Measurements from ENCODE around the gene GPATCH3. TPM values are rescaled to one million over a fixed set of nuclear protein-coding genes. Genes with fewer than 3 reads are reported as not detected.
"Not testable (repeated sequence)": the region's sequence is repeated elsewhere in the genome, so short reads cannot be mapped to it uniquely, and the experiment has no call there.

GPATCH3 gene
- total RNA-seq, 8 experiments from 2014 or later: 8.6 to 26.2 (median 11.8) TPM

DNA sequence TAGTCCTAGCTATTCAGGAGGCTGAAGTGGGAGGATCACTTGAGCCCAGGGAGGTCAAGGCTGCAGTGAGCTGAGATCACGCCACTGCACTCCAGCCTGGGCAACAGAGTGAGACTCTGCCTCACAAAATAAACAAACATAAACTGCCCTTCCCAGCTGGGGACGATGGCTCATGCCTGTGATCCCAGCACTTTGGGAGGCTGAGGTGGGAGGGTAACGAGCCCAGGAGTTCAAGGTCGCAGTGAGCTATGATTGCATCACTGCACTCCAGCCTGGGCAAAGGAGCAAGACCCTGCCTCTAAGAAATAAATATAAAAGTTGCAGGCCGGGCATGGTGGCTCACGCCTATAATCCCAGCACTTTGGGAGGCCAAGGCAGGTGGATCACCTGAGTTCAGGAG is 18.7 kb downstream of the GPATCH3 start:
- H3K4me3 ChIP-seq; H3K4me1 ChIP-seq (replicated peaks in 1 of 2); ATAC-seq (replicated peaks in 6 of 8); in situ Hi-C loops (cut with MboI; ENCODE audit: low pct_unique_long_range_greater_than_20kb in 2 of 9, low sequenced_read_pairs in 9 of 9, unreplicated experiment in 9 of 9); H3K27ac ChIP-seq: not testable (repeated sequence)
- 60 to 100% (median 89%) methylated on average over 1 to 6 of the region's 6 CpGs; no CpG with 5 or more reads in 1 of the 10 experiments for WGBS, 10 experiments

GRCh38 chr1:26879793-26880192 is 20.5 kb downstream of the GPATCH3 start:
- in situ Hi-C loops (cut with MboI; ENCODE audit: low pct_unique_long_range_greater_than_20kb in 2 of 9, low sequenced_read_pairs in 9 of 9, unreplicated experiment in 9 of 9): no loop called here
- Histone ChIP-seq H3K4me1 (replicated peaks in 1 of 2) (no peaks in the 10 kb centered on the region), H3K27ac (no peak overlapping the region), H3K4me3 (no peak overlapping the region)
- ATAC-seq (replicated peaks in 6 of 8): peak in 1 of 8 experiments; percentile 7
- WGBS, 10 experiments: 83 to 100% (median 90%) methylated on average over 1 to 4 of the region's 4 CpGs; no CpG with 5 or more reads in 3 of the 10 experiments

DNA sequence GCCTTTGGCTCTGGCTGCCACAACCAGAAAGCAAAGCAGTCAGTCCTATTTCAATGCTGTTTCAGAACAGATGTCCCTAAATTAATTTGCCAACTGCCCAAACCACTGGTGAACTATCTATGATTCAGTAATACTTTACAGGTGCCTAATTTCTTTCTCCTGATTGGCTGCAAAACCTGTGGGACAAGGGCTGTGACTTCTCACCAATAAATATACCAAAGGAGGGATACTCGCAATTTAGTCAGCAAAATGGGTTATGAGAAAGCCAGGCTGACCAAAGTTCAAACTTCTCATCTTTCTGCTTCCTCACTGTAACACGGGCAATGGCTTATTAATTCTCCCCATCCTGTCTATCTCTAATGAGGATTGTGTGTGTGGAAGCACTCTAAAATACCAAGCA is 22.9 kb downstream of the GPATCH3 start:
- ATAC-seq (replicated peaks in 6 of 8): no peak
- WGBS, 10 experiments: 0 to 100% (median 82%) methylated on average over 1 to 2 of the region's 2 CpGs; no CpG with 5 or more reads in 2 of the 10 experiments
- H3K4me3 ChIP-seq: no peak overlapping the region
- in situ Hi-C loops (cut with MboI; ENCODE audit: low pct_unique_long_range_greater_than_20kb in 2 of 9, low sequenced_read_pairs in 9 of 9, unreplicated experiment in 9 of 9): no loop called here
- H3K4me1 ChIP-seq (replicated peaks in 1 of 2): no peaks in the 10 kb centered on the region
- no peak overlapping the region for H3K27ac ChIP-seq

GRCh38 chr1:26874896-26875295 is 25.4 kb downstream of the GPATCH3 start:
- in situ Hi-C loops (cut with MboI; ENCODE audit: low pct_unique_long_range_greater_than_20kb in 2 of 9, low sequenced_read_pairs in 9 of 9, unreplicated experiment in 9 of 9): no loop called here
- H3K4me1 ChIP-seq (replicated peaks in 1 of 2): no peaks in the 10 kb centered on the region
- no peak for ATAC-seq (replicated peaks in 6 of 8)
- WGBS, 10 experiments: 55 to 86% (median 72%) methylated on average over 1 to 4 of the region's 4 CpGs; no CpG with 5 or more reads in 2 of the 10 experiments
- H3K27ac ChIP-seq: no peak overlapping the region
- H3K4me3 ChIP-seq: no peak overlapping the region

- H3K4me1 ChIP-seq (replicated peaks in 1 of 2); ATAC-seq (replicated peaks in 6 of 8); H3K4me3 ChIP-seq; H3K27ac ChIP-seq; in situ Hi-C loops (cut with MboI; ENCODE audit: low pct_unique_long_range_greater_than_20kb in 2 of 9, low sequenced_read_pairs in 9 of 9, unreplicated experiment in 9 of 9): not testable (repeated sequence)
- 14 to 95% (median 67%) methylated on average over 1 to 2 of the region's 2 CpGs; no CpG with 5 or more reads in 3 of the 10 experiments for WGBS, 10 experiments
Measured at GRCh38 chr1:26873097-26873496, 27.2 kb downstream of the GPATCH3 start.

DNA sequence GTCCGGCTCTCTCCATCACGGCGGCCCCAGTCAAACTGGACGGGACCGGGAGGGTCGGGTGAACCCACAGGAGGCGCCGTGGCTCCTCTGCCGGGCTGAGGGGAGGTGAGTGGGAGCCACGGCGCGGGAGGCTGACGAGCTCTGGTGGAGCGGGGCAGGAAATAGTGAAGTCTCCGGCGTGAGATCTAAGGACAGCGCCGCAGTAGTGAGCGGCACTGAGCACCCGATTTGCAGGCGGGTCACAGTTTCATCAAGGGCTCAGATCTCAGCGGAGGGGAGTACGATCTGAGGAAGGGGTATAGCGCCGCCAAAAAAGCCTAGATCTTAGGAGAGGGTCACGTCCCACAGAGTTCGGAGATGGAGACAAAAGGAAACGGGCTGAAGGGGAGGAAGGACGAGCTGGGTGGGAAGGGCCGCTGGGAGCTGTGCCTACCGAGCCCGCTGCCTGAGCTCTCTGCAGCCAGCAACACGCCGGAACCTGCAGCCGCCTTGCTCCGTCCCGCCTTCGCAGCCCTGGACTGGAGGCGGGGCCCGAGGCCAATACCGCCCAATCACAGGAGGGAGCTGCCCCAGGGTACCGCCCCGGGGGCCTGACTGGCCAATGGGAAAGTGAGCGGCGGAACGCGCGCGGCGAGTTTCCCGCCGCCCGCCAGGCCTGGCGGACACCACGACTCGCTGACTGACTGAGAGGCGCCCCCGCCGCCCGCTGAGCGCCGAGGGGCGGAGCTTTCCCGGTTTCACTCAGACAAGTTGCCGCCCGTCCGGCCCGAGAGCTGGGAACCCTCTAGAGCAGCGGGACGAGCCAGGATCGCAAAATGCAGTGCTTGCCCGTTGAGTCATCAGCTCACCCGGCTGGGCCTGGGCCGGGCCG is 35.4 kb downstream of the GPATCH3 start:
- ATAC-seq (replicated peaks in 6 of 8): peak; percentile 88 to 98 (median 96)
- WGBS, 10 experiments: 1 to 2% (median 2%) methylated on average over 11 to 36 of the region's 75 CpGs; no CpG with 5 or more reads in 5 of the 10 experiments
- H3K4me3 ChIP-seq: peak overlapping the region; percentile 37 to 49 (median 49)
- in situ Hi-C loops (cut with MboI; ENCODE audit: low pct_unique_long_range_greater_than_20kb in 2 of 9, low sequenced_read_pairs in 9 of 9, unreplicated experiment in 9 of 9): no loop called here
- peak overlapping the region in 1 of 2 donors; percentile 14 for H3K27ac ChIP-seq
- peaks cover 0 to 6% of the 10 kb centered on the region in 2 donors for H3K4me1 ChIP-seq (replicated peaks in 1 of 2)

DNA sequence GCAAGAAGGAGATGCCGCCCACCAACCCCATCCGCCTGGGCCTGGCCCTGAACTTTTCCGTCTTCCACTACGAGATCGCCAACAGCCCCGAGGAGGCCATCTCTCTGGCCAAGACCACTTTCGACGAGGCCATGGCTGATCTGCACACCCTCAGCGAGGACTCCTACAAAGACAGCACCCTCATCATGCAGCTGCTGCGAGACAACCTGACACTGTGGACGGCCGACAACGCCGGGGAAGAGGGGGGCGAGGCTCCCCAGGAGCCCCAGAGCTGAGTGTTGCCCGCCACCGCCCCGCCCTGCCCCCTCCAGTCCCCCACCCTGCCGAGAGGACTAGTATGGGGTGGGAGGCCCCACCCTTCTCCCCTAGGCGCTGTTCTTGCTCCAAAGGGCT is 36.6 kb downstream of the GPATCH3 start:
- peaks cover 0 to 6% of the 10 kb centered on the region in 2 donors for H3K4me1 ChIP-seq (replicated peaks in 1 of 2)
- no peak overlapping the region for H3K27ac ChIP-seq
- in situ Hi-C loops (cut with MboI; ENCODE audit: low pct_unique_long_range_greater_than_20kb in 2 of 9, low sequenced_read_pairs in 9 of 9, unreplicated experiment in 9 of 9): no loop called here
- 94 to 98% methylated on average over 8 to 9 of the region's 20 CpGs; no CpG with 5 or more reads in 8 of the 10 experiments for WGBS, 10 experiments
- H3K4me3 ChIP-seq: no peak overlapping the region
- ATAC-seq (replicated peaks in 6 of 8): no peak

DNA sequence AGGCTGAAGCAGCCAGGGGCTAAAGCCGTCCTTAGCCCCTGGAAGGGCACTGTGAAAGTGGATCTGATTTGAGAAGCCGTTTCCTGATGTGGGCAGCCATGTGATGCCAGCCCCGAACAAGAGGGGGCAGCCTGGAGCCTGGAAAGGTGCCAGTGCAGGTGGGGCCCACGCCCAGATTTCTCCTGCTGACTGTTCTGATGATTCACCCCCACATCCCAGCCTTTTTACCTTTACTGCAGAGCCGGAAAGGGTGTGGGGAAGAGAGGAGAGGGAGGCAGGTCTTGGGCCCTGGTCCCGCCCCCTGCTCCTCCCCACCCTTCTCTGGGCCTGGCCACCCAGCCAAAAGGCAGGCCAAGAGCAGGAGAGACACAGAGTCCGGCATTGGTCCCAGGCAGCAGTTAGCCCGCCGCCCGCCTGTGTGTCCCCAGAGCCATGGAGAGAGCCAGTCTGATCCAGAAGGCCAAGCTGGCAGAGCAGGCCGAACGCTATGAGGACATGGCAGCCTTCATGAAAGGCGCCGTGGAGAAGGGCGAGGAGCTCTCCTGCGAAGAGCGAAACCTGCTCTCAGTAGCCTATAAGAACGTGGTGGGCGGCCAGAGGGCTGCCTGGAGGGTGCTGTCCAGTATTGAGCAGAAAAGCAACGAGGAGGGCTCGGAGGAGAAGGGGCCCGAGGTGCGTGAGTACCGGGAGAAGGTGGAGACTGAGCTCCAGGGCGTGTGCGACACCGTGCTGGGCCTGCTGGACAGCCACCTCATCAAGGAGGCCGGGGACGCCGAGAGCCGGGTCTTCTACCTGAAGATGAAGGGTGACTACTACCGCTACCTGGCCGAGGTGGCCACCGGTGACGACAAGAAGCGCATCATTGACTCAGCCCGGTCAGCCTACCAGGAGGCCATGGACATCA is 37.2 kb downstream of the GPATCH3 start, which contains the start of gene SFN:
Gene SFN (plus strand): TSS at position 369 of the 904 bp plus-strand sequence. CDS start 64 bp downstream, at position 433.
- ATAC-seq (replicated peaks in 6 of 8): no peak
- peak within 1 kb of the TSS in 2 of 5 donors; percentile 49 for H3K4me3 ChIP-seq
- no peak within 1 kb of the TSS for H3K27ac ChIP-seq
- WGBS, 10 experiments: 50 to 94% (median 82%) methylated on average over 2 to 15 of the region's 37 CpGs; no CpG with 5 or more reads in 3 of the 10 experiments
- in situ Hi-C loops (cut with MboI; ENCODE audit: low pct_unique_long_range_greater_than_20kb in 2 of 9, low sequenced_read_pairs in 9 of 9, unreplicated experiment in 9 of 9): no loop called here
- peaks cover 0 to 6% of the 10 kb centered on the region in 2 donors for H3K4me1 ChIP-seq (replicated peaks in 1 of 2)

GRCh38 chr1:26861889-26862378 is 38.3 kb downstream of the GPATCH3 start:
- H3K4me1 ChIP-seq (replicated peaks in 1 of 2): peaks cover 0 to 6% of the 10 kb centered on the region in 2 donors
- no peak overlapping the region for H3K27ac ChIP-seq
- WGBS, 10 experiments: 75 to 100% (median 89%) methylated on average over 1 to 5 of the region's 7 CpGs; no CpG with 5 or more reads in 2 of the 10 experiments
- H3K4me3 ChIP-seq: no peak overlapping the region
- in situ Hi-C loops (cut with MboI; ENCODE audit: low pct_unique_long_range_greater_than_20kb in 2 of 9, low sequenced_read_pairs in 9 of 9, unreplicated experiment in 9 of 9): no loop called here
- ATAC-seq (replicated peaks in 6 of 8): no peak

DNA sequence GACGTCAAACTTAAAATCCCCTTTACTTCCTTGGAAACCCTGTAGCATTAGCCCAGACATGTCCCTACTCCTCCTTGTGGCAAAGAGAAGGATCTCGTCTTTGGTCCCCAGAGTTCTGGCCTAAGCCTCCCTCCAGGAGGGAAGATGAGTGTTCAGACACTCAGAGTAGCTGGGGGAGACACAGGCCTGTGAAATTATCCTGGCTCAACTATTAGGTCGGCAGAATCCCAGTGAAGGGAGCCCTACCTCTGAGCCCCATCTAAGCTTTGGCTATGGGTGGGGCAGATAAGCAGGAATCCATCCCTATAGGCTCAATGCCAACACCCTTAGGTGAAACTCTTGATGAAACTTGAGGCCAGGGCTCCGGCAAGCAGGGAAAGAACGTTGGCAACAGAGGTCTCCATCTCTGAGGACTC is 39.0 kb downstream of the GPATCH3 start:
- Histone ChIP-seq H3K4me3 (no peak overlapping the region), H3K27ac (no peak overlapping the region), H3K4me1 (replicated peaks in 1 of 2) (peaks cover 0 to 6% of the 10 kb centered on the region in 2 donors)
- in situ Hi-C loops (cut with MboI; ENCODE audit: low pct_unique_long_range_greater_than_20kb in 2 of 9, low sequenced_read_pairs in 9 of 9, unreplicated experiment in 9 of 9): no loop called here
- 40 to 89% (median 75%) methylated on average over 2 to 4 of the region's 5 CpGs; no CpG with 5 or more reads in 4 of the 10 experiments for WGBS, 10 experiments
- no peak for ATAC-seq (replicated peaks in 6 of 8)

DNA sequence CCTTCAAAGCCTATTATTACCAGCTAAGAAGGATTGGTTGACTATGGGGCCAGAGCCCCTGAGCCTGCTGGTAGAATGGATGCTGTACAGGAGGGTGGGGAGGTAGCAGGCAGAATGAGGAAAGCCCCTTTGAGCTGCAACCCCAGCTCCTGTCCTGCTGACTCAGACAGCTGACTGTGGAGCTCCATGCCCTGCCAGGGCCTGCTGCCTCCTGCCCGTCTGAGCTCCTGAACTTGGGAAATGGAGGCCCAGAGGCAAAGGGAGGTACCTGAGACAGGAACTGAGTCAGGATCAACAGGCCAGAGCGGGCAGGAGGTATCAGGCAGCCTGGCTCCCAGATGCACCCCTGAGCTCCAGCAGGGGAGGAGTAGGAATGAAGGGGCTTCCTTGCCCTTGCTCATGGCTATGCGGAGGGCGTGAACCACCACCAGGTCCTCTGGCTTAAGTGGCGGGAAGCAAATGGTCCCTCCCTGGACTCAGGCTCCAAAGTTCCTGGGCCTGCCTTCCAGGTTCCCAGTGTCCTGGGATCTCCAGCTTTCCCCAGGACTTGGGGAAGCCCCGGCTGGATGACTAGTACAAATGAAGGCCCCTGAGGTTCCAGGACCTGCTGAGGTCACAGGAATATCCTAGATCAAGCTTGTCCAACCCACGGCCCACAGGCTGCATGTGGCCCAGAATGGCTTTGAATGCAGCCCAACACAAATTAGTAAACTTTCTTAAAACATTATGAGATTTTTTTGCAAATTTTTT is 41.2 kb downstream of the GPATCH3 start:
- Histone ChIP-seq H3K4me3 (no peak overlapping the region), H3K4me1 (replicated peaks in 1 of 2) (peaks cover 0 to 2% of the 10 kb centered on the region in 2 donors), H3K27ac (no peak overlapping the region)
- 60 to 100% (median 92%) methylated on average over 1 to 6 of the region's 7 CpGs; no CpG with 5 or more reads in 3 of the 10 experiments for WGBS, 10 experiments
- in situ Hi-C loops (cut with MboI; ENCODE audit: low pct_unique_long_range_greater_than_20kb in 2 of 9, low sequenced_read_pairs in 9 of 9, unreplicated experiment in 9 of 9): no loop called here
- no peak for ATAC-seq (replicated peaks in 6 of 8)

DNA sequence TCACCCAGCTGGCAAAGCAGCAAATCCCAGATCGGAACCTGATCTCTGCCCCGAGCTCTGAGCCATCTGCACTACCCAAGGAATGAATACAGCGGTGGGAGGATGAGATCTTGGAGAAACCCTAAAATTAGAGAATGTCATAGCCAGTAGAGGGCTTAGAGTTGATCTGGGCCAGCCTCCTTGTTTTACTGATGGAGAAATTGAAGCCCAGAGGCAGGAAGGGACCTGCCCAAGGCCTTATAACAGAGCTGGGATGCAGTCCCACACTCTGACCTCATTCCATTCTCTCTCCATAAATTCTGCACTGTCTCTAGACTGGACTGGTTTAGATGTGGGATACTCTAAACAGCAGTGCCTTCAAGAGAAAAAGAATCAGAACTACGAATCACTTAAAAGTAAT is 42.1 kb downstream of the GPATCH3 start:
- in situ Hi-C loops (cut with MboI; ENCODE audit: low pct_unique_long_range_greater_than_20kb in 2 of 9, low sequenced_read_pairs in 9 of 9, unreplicated experiment in 9 of 9): no loop called here
- WGBS, 10 experiments: 75 to 100% (median 86%) methylated on average over 1 to 4 of the region's 4 CpGs; no CpG with 5 or more reads in 3 of the 10 experiments
- Histone ChIP-seq H3K4me3 (no peak overlapping the region), H3K27ac (no peak overlapping the region), H3K4me1 (replicated peaks in 1 of 2) (no peaks in the 10 kb centered on the region)
- ATAC-seq (replicated peaks in 6 of 8): peak in 3 of 8 experiments; percentile 16 to 49 (median 44)

Measured in motor neuron (in vitro differentiated cells).